Mucosa of stomach (tissue), 1 donor: ENCODE measurements around the gene TENM3.

Experiments used
- H3K27me3 ChIP-seq: one replicate; pipeline ENCODE4 v1.7.0; 2013; ENCODE audit warnings: mild to moderate bottlenecking, low read length; ENCODE audit not compliant: control insufficient read depth, insufficient read depth
- H3K36me3 ChIP-seq: one replicate; pipeline ENCODE4 v1.7.0; 2013; ENCODE audit warnings: low read length; ENCODE audit not compliant: control insufficient read depth, insufficient read depth
- H3K4me1 ChIP-seq: one replicate; pipeline ENCODE4 v1.7.0; 2013; ENCODE audit warnings: mild to moderate bottlenecking, low read length; ENCODE audit not compliant: control insufficient read depth, insufficient read depth
- H3K4me3 ChIP-seq: one replicate; pipeline ENCODE4 v1.7.0; 2013; ENCODE audit warnings: low read length
- H3K9ac ChIP-seq: one replicate; pipeline ENCODE4 v1.7.0; 2013; ENCODE audit warnings: mild to moderate bottlenecking, low read length, moderate library complexity
- H3K9me3 ChIP-seq: one replicate; pipeline ENCODE4 v1.7.0; 2013; ENCODE audit warnings: mild to moderate bottlenecking, low read length, moderate library complexity; ENCODE audit not compliant: control insufficient read depth
- donor health status: Pancreatic carcinoma.

Gene TENM3

GRCh38 chr4:182604953-182605352 is 361.8 kb downstream of the TENM3 start:
- Histone ChIP-seq H3K27me3 (no peaks in the 10 kb centered on the region), H3K4me1 (no peaks in the 10 kb centered on the region), H3K9ac (no peak overlapping the region), H3K36me3 (no peaks in the 10 kb centered on the region), H3K4me3 (no peak overlapping the region), H3K9me3 (no peaks in the 10 kb centered on the region)

GRCh38 chr4:182608525-182608924 is 365.3 kb downstream of the TENM3 start:
- no peak overlapping the region for H3K9ac ChIP-seq
- H3K4me1 ChIP-seq: no peaks in the 10 kb centered on the region
- H3K36me3 ChIP-seq: no peaks in the 10 kb centered on the region
- no peaks in the 10 kb centered on the region for H3K9me3 ChIP-seq
- no peaks in the 10 kb centered on the region for H3K27me3 ChIP-seq
- H3K4me3 ChIP-seq: no peak overlapping the region

DNA sequence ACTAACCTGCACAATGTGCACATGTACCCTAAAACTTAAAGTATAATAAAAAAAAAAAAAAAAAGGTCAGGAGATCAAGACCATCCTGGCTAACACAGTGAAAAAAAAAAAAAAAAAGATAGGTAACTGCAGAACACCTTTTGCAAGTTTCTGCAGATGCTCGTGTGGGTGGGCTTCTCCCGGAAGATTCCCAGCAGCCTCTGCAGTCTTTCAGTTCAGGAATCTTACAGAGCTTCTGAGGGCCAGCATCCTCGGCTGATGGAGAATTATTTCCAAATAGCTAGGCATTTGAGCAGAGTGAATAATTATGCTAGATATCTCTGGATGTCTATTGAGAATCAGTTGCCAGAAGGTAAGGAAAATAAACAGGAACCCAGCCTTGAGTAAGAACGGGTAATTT is 373.3 kb downstream of the TENM3 start:
- Histone ChIP-seq H3K4me1 (no peaks in the 10 kb centered on the region), H3K27me3 (no peaks in the 10 kb centered on the region)

GRCh38 chr4:182619660-182620059 is 376.5 kb downstream of the TENM3 start:
- Histone ChIP-seq H3K36me3 (no peaks in the 10 kb centered on the region), H3K4me1 (no peaks in the 10 kb centered on the region), H3K9me3 (no peaks in the 10 kb centered on the region), H3K27me3 (no peaks in the 10 kb centered on the region), H3K9ac (no peak overlapping the region), H3K4me3 (no peak overlapping the region)

More for the DNA sequence above, 373.3 kb downstream of the TENM3 start:
- no peaks in the 10 kb centered on the region for H3K9me3 ChIP-seq
- no peak overlapping the region for H3K9ac ChIP-seq
- no peak overlapping the region for H3K4me3 ChIP-seq
- no peaks in the 10 kb centered on the region for H3K36me3 ChIP-seq

DNA sequence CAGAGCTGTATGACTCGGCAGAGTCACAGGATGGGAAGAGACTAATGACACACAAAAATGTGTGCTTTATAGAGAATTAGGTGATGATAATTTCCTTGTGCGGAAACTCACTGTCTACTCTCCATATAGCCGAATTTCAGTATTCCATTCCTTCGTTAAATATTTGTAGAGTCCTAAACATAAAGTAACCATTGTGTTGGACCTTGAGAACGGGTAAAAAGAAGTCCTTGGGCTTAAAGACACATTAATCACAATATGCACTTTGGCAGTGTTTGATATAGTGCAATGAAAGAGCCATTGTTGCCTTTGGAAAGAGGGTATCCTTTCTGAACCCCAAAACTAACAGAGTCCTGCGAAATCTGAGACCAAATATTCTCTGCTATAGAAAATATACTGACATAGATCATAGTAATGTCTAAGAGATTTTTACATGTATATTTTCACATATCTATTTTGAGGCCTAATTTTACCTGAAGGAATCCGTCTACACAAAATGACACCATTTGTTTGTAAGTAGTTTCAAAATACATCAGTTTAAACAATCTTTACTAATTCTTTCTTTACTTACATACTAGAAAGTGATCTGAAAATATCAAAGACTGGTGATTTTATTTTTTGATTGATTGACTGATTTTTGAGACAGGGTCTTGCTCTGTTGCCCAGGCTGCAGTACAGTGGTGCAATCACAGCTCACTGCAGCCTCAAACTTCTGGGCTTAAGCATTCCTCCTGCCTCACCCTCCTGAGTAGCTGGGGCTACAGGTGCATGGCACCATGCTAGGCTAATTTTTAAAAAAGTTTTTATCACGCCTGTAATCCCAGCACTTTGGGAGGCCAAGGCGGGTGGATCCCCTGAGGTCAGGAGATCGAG is 377.1 kb downstream of the TENM3 start:
- Histone ChIP-seq H3K36me3 (no peaks in the 10 kb centered on the region), H3K4me1 (no peaks in the 10 kb centered on the region), H3K4me3 (no peak overlapping the region), H3K9ac (no peak overlapping the region), H3K27me3 (no peaks in the 10 kb centered on the region), H3K9me3 (no peaks in the 10 kb centered on the region)

DNA sequence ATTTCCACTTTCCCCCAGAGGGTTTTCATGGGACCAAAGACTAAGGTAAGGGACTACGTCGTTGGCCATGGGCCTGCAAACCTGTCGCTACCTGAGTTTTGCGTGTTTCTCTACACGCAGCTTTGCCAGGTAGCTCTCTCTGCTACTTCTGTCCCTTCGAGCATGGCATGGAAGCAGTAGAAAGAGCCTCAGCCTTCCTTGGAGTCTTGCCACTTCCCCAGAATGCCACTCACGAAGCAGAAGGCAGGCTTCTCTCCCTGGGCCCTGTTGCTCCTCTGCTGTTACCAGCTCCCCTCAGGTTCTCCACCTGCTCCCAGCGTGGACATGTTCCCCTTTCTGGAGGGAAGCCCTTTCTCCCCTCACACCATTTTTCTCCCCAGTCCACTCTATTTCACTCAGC is 381.1 kb downstream of the TENM3 start:
- H3K36me3 ChIP-seq: no peaks in the 10 kb centered on the region
- no peaks in the 10 kb centered on the region for H3K4me1 ChIP-seq
- H3K4me3 ChIP-seq: no peak overlapping the region
- no peaks in the 10 kb centered on the region for H3K9me3 ChIP-seq
- H3K9ac ChIP-seq: no peak overlapping the region
- no peaks in the 10 kb centered on the region for H3K27me3 ChIP-seq

- H3K9me3 ChIP-seq: no peaks in the 10 kb centered on the region
- H3K36me3 ChIP-seq: no peaks in the 10 kb centered on the region
- no peaks in the 10 kb centered on the region for H3K27me3 ChIP-seq
- no peaks in the 10 kb centered on the region for H3K4me1 ChIP-seq
- no peak overlapping the region for H3K4me3 ChIP-seq
- no peak overlapping the region for H3K9ac ChIP-seq
Measured at GRCh38 chr4:182625193-182625592, 382.0 kb downstream of the TENM3 start.

GRCh38 chr4:182627996-182628395 is 384.8 kb downstream of the TENM3 start:
- Histone ChIP-seq H3K9ac (no peak overlapping the region), H3K36me3 (no peaks in the 10 kb centered on the region), H3K9me3 (no peaks in the 10 kb centered on the region), H3K4me1 (no peaks in the 10 kb centered on the region), H3K4me3 (no peak overlapping the region), H3K27me3 (no peaks in the 10 kb centered on the region)

DNA sequence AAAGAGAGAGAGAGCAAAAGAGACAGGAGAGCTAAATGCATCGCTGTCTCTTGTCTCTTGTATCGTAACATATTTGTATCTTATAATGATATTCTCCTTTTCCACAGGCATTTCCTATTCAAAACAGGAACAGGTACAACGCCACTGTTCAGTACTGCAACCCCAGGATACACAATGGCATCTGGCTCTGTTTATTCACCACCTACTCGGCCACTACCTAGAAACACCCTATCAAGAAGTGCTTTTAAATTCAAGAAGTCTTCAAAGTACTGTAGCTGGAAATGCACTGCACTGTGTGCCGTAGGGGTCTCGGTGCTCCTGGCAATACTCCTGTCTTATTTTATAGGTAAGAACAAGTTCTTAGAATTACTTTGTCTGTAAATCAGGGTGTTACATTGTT is 385.3 kb downstream of the TENM3 start:
- no peaks in the 10 kb centered on the region for H3K27me3 ChIP-seq
- H3K9ac ChIP-seq: no peak overlapping the region
- H3K9me3 ChIP-seq: no peaks in the 10 kb centered on the region
- no peaks in the 10 kb centered on the region for H3K36me3 ChIP-seq
- no peak overlapping the region for H3K4me3 ChIP-seq
- no peaks in the 10 kb centered on the region for H3K4me1 ChIP-seq

DNA sequence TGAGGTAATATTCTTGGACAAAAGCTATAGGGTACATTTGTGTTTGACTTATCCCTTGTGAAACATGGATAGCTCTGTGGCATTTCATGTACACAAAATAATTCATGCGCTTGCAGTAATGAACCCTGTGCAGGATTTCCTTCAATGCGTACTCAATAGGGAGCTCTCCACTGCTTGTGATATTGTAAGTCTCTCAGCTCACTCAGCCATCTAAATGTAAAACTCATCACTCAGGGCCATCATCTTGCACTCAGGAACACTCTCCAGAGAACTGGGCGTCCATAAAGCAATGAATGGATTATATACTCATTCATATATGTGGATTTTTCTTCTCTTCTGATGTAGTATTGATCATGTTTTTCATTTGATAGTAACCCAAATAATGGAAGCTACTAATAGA is 385.9 kb downstream of the TENM3 start:
- H3K4me3 ChIP-seq: no peak overlapping the region
- H3K27me3 ChIP-seq: no peaks in the 10 kb centered on the region
- no peaks in the 10 kb centered on the region for H3K36me3 ChIP-seq
- no peaks in the 10 kb centered on the region for H3K9me3 ChIP-seq
- no peaks in the 10 kb centered on the region for H3K4me1 ChIP-seq
- H3K9ac ChIP-seq: no peak overlapping the region

DNA sequence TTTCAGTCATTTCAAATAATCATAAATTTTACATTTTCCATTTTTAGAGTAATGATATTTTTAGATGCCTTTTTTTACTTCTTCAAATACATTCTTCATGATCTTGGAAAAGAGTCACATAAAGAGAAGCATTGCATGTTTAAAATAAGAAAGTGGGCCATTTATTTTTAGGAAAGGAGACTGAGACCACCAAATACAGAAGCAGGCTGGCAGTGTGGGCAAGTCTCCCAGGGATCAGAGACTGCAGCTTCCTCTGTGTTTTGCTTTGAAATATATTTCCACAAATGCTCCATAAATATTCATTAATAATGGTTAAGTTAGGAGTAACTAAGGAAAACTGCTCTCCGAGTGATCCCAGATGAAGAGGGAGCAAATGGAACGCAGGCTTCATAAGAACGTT is 397.3 kb downstream of the TENM3 start:
- Histone ChIP-seq H3K36me3 (no peaks in the 10 kb centered on the region), H3K27me3 (no peaks in the 10 kb centered on the region), H3K9ac (no peak overlapping the region), H3K4me3 (no peak overlapping the region), H3K9me3 (no peaks in the 10 kb centered on the region), H3K4me1 (no peaks in the 10 kb centered on the region)

GRCh38 chr4:182640932-182641331 is 397.7 kb downstream of the TENM3 start:
- H3K9ac ChIP-seq: no peak overlapping the region
- H3K4me1 ChIP-seq: no peaks in the 10 kb centered on the region
- H3K9me3 ChIP-seq: no peaks in the 10 kb centered on the region
- no peak overlapping the region for H3K4me3 ChIP-seq
- H3K36me3 ChIP-seq: no peaks in the 10 kb centered on the region
- H3K27me3 ChIP-seq: no peaks in the 10 kb centered on the region

- Histone ChIP-seq H3K9ac (no peak overlapping the region), H3K27me3 (no peaks in the 10 kb centered on the region), H3K36me3 (no peaks in the 10 kb centered on the region), H3K9me3 (no peaks in the 10 kb centered on the region), H3K4me3 (no peak overlapping the region), H3K4me1 (no peaks in the 10 kb centered on the region)
Measured at GRCh38 chr4:182642831-182643230, 399.6 kb downstream of the TENM3 start.
